GM19324 (cell line): ENCODE data around the gene TTLL9.

Source experiments
- ATAC-seq: cut with Tn5 transposase; IDR thresholded peaks from one replicate; pipeline ENCODE4 v1.9.1; 2021; ENCODE audit warnings: mild to moderate bottlenecking, moderate library complexity; ENCODE audit not compliant: unreplicated experiment, low FRiP score

TTLL9 gene

DNA sequence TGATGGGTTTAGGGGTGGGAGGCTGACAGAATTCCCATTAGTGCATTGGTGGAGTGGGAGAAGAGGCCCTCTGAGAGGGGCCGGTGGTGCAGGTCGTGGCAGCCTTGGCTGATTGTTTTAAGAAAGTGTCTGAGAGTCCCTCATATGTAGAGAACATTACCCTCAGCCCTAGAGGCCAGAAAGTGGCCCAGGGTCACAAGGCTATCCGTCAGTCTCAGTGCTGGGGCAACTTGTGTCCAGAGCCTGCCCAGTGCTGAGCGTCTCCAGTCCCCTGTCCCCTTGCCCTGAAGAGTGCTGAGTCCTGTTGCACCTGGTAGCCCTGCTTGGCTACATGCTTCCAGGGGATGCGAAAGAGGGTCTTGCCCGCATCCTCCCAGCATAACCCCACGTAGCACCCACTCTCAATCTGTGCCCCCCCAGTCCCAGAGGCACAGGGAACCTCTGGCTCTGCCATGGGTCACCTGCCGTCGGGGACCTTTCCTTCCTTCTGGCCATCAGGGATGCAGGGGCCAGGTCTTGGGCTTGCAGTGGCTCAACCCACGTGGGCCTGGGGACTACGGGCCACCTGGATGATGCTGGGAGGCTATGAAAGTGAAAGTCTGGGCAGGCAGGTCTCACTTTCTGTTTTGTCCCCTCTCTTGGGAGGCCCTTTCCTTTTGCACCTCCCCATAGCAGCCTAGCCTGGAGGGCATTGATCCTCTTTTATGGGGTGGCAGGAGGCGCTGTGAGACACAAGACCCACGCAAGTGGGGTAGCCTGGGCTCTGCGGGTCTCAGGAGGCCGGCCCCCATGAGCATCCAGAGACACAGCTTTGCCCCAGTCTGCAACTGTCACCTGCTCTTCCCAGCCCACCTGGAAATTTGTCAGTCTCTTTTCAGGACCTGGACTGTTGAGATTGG, 12.3 kb upstream of the TTLL9 start:
- ATAC-seq = no peak

DNA sequence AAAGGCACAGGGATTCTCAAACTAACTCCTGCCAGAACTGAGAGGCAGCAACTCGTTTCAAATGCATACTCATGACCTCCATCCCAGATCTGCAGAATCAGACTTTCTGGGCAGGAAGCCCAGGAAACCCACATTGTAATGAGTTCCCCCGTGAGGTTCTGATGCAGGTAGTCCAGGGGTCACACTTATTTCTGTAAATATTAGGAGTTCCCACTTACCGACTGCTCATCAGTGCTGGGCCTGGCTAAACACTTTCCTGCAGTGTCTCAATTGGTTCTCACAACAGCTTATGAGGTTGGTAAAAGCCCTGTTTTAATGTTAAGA, 11.7 kb upstream of the TTLL9 start:
- no peak for ATAC-seq

DNA sequence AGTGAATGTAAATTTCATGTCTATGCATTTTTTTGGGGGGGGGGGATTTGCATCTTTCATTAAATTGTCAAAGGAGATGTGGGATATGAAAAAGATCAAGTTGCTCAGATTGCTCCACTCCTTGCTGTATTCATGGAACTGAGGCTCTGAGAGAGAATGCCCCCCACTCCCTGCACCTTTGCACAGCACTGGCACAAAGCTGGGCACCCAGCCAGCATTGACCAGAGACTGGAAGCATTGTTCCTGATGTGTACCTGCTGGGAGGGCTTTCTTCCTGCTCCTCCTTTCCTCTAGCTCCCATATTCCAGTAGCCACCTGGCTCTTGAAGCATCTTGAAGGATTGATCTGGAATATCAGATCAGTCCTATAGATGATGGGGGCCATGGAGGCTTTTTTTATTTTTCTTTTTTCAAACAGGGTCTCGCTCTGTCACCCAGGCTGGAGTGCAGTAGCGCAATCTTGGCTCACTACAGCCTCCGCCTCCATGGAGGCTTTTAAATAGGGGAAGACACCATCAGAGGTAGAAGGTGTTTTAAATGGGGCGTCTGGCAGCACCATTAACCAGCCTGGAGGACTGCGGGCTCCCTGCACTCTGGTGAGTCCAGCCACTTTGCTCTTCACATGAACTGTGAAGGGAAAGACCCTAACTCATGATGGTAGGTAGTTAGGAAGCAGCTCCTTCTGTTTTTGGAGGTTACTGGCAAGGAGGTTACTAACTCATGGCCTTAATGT, 11.0 kb upstream of the TTLL9 start:
- ATAC-seq = no peak

DNA sequence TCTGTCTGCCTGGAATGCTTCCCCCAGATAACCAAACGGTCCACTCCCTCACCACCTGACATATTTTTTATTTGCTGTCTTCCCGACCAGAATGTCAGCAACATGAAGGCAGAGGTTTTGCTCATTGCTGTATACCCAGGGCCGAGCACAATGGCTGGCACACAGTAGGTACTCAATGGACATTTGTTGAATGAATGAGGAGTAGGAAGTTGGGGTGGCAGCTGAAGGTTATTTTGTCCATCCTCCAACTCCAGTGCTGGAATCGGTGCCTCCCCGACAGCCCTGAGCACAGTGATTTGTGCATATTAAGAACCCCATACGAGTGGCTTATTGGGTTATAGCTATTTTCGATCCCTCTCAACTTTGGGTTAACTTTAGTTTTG, 10.4 kb upstream of the TTLL9 start:
- no peak for ATAC-seq

DNA sequence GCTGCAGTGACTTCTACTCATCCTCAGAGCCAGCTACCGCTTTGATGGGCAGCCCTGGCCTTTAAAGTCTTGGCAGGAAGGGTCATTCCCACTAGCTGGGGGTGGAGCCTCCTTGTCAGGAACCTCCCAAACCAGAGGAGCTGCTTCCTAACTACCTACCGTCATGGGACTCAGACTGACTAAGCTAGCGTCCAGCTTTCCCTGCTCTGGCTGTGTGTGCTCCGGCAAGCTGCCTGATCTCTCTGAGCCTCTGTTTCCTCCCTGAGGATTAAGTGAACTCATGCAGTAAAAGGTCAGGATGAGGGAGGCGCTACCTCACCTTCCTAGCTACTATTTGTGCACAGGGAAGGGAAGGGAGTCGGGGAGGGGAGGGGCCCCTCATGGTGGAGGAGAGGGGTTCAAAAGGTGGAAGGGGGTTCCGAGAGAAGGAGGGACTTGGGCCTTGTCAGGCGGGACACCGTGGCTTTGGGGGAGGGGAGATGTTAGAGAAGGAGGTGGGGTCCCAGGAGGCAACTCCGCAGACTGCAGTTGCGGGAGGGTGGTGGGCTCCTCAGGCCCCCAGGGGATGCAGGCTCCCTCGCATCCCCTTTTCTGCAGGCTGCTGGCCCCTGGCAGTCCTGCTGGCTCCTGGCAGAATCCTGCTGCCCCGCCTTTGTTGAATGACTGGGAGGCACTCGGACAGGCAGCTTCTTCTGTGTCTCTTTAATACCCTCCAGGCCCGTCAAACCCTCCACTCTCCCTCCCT, 9.9 kb upstream of the TTLL9 start:
- no peak for ATAC-seq

DNA sequence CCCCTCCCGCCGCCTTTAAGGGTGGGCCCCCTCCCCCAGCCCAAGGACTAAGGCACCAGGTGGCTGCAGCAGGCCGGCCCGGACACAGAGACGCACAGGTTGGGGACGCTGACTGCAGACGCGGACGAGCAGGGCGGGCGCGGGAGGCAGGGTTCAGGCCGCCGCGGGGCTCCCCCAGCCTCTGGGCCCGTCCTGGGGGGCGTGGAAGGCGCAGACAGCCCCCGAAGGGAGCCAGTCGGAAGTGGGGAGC, 9.4 kb upstream of the TTLL9 start:
- no peak for ATAC-seq

DNA sequence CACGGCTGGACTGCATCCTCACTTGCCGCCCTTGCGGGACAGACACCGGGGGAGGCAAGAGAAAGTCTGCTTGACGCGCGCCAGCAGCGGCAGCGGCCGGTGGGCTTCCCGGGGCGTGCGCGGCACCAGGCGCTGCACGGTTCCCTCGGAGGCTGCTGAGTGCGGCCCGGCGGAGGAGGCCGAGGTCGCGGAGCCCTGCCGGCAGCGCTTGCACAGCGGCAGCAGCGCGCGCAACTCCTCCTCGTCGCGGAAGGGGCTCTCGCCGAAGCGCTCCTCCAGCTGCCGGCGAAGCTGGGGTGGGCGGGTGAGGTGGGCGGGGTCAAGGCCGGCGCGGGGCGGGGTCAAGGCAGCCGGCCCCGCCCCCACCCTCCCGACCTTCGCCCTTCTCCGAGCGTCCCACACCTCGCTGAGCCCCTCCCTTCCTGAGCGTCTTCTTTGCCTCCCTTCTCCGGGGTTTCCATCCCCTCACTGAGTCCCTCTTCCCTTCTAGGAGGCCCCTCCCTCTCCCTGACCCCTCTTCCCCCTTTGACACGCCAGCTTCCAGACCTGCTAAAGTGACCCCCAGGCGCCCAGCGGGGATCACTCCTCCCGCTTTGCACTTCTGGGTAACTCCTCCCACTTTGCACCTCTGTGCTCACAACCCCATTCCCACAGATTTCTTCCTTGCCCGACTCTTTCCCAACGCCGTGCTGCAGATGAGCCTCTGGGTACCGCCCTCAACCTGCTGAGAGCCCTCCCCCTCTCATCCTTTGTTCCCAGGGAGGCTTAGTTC, 8.9 kb upstream of the TTLL9 start:
- ATAC-seq = no peak

DNA sequence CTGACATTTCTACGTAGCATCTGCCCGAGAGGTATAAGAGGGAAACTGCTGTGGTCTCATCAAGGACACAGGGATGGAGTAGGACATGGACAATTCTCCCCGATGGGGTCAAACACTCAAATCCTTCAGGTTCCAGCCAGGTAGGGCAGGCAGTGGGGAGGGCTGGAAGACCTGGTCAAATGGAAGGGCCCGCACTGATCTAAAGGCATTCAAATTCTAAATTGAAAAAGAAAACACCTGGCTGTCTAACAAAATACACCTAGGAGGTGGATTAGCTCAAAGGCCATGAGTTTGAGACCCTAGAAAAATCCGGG, 8.3 kb upstream of the TTLL9 start:
- no peak for ATAC-seq

DNA sequence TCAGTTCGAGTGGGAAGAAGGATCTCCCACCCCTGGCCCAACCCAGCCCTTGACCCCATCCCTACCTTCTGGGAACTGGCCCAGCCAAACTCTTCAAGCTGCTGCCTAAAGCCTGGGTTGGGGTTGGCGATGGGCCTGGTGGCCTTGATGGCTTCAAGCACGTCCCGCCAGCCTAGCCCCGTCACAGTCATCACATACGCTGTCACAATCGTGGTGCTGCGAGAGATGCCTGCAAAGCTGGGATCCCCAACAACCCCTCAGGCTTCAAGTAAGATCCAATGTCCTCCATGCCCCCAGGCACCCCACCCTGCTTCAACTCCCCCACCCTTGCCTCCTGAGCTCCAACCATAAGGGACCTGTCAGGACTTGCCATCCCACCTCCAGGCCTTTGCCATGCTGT, 7.9 kb upstream of the TTLL9 start:
- ATAC-seq = no peak

DNA sequence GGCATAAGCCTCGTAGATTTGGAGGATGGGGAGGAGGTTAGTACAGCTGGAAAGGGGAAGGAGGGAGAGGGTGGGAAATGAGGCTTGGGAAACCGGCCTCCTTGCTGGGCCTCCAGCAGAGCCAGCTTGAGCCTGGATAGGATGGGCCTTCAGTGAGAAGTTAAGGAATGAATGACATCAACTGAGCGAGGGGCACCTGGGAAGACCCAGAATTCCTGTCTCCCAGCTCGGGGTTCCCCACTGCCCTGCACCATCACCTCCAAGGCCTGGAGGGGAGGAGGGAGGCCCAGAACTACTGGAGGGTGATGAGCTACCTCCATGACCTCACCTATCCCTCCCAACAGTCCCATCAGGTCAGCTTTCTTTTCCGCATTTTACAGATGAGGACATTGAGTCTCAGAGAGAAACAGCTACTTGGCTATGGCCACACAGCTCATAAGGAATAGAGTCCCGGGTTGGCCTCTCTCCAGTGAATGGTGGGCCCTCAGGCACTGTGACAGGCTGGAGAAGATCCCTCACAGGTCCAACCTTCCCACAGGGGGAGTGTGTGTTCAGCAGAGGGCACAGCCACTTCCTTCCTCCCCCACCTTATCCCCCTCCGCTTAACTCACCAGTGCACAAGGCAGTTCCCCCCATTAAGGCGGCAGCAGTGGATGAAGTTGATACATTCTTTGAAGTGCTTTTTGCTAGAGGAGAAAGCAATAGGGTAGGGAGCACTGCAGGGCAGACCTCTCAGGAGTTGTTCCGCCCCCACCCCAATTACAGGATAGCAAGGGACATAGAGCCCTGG, 6.9 kb upstream of the TTLL9 start:
- no peak for ATAC-seq

DNA sequence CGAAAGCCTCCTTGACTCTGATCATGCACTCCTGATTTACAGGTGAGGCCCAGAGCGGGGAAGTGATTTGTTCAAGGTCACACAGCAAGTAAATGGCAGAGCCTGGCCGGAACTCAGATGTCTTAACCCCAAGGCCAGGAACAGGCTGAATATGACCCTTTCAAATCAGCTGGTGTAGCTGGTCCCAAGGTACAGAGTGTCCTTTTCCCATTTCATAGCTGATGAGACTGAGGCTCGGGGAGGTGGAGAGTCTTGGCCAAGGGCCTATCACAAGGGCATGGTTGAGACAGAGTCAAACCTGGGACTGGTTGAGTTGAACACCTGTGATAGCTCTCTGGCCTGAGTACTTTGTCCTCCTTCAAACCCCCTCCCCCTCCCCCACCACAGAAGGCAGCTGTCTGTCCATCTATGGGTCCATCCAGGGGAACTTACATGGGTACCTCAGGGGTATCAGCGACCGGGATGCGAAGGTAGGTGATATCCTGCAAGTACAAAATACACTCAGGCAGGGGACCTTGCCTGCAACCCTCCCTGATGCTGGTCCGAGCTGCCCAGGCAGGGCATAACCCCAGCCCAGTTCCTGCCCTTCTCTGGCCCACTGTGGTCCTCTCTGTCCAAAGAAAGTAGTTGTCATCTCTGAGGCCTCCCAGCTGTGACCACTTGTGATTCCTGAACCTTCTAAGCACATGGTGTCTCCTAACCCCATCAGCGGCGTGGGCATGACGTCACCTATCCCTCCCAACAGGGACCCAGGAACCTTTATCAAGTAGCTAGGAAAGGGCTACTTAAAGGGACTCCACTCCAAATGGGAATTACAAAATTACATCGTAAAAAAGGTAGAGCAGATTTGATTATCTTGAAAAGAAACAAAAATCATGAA, 5.7 kb upstream of the TTLL9 start:
- ATAC-seq = no peak

DNA sequence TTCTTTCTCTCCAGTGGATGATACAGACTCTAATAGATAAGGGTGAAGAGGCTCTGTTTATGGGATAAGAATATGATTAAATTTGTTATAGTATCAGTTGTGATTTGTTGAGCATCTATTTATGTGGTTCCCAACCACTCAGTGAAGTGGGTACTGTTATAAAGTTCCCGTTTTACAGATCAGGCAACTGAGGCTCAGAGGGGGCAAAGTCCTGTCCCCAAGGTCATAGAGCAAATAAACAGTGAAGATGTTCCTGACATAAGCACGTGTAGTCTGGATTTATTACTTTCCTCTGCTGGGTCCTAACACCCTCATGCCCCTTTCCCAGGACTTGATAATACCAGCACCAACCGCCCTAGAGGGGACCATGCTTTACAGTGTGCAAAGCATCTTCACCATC, 4.2 kb upstream of the TTLL9 start:
- no peak for ATAC-seq

DNA sequence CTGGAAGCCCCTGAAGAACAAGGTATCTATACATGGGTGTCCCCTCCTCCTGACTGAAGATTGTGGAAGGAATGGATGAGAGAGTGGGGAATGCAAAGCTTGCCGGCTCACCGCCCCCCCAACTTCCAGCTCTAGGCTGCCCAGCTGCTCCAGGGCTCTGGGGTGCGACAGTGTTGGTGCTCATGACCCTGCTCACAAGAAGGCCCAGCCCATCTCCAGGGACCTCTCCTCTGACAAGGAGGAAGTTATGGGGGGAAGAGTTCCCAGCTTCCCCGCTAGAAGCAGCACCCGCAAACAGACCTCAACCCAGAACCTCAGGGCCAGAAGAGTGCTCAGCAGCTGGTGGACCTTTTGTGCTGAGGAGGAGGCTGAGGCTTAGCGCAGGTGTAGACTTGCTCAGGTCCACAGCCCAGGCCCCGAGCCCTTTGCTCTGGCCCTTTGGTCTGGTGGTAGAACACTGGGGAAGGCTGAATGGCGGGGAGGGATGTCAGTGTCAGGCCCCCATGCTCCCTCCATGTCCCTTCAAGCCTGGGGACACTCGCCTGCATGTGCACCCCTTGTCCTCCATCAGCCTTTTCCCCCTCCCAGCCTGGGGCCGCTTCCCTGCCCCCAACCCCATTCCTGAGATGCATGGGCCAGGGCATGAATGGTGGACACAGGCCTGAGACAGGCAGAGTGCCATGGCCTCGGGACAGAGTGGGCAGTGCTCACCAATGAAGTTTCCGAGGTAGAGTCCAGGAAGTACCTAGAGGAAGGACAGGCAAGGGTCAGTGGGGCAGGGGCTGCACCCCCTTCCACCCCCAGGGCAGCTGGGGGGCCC, 1.4 kb upstream of the TTLL9 start:
- ATAC-seq = no peak

DNA sequence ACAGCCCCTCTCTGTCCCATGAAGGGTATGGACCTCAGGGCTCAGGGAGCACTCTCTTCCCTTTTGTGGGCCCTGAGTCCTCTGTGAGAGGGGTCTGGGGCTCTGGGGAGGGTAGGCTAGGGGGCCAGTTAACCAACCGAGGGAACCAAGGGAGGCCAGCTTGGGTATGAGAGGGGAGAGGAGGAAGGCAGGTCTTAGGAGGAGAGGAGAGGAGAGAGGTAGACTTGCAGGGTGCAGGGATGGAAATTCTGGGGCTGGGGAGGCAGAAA, 827 bp upstream of the TTLL9 start:
- no peak for ATAC-seq

DNA sequence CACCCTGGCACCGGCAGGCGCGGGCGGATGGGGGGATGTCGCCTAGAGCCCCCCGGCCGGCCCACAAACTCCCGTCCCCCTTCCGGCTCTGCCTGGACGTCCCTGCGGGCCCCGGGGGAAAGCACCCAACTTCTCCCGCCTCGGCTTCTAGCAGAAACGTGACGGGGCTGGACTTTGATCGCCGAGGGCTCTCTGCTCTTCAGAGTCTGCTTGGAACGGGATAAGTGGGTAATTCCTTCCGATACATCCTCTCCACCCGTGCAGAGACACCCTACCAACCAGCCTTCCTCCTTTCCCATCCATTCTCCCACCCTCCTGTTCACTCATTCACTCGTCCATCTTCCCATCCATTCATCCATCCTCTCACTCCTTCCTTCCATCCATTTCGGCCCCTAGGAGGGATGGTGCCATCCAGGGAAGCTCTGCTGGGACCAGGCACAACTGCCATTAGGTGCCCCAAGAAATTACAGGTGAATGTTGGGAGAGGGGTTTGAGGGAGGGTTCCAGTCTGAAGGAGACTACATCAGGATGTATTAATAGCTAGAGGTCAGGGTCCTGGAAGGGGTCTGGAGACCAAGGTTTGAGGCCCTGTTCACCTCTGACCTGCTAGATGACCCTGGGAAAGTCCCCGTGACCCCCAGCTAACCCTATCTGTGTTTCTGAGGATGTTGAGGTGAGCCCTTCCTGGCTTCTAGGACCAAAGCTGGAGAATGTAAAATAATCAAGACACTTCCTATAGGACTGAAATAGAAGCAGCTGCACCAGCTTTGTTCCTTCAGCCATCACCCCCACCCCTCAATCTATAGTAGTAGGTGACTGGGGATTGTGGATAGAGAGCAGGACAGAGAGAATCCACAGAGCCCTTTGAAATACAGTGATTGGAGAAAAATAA, 538 bp downstream of the TTLL9 start:
- no peak for ATAC-seq

DNA sequence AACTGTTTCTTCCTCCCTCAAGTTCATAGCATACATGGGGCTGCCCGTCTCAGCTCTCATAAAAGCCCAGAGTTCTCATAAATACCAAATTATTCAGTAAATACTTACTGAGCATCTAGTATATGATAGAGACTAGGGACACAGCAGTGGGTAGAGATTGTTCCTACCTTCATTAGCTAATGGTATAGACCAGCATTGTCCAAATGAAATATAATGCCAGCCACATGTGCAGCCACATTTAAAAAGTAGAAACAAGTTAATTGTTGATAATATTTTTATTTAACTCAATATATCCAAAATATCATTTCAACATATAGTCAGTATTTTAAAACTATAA, 1.2 kb downstream of the TTLL9 start:
- no peak for ATAC-seq

DNA sequence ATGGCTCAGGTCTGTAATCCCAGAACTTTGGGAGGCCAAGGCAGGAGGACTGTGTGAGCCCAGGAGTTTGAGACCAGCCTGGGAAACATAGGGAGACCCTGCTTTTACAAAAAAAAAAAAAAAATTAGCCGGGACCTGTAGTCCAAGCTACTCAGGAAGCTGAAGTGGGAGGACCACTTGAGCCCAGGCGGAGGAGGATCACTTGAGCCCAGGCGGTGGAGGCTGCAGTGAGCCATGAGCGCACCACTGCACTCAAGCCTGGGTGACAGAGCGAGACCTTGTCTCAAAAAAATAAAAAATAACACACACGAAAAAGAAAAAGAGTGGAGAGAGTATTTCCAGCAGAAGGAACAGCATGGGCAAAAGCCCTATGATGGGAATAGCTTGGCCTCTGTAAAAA, 2.0 kb downstream of the TTLL9 start:
- ATAC-seq = no peak

DNA sequence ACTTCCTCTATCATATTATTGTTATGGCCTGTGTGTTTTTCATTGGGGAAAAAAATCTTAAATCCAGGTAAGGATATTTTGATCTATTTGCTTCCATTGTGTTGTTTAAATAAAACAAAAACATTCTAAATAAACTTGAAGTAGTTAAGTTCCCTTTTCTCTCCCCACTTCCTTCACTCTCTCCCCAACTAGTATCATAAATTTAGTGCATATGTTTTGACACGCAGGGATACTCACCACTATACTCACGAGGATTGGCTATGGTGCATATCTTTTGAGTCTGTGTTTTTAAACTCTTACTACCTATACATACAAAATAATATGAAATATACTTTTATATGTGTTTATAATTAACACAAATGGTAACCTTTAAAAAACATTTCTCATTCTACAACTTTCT, 5.2 kb downstream of the TTLL9 start:
- ATAC-seq = no peak
